GM18508 (cell line): ENCODE measurements around the gene SLC15A2.
"Not testable (repeated sequence)": the region's sequence is repeated elsewhere in the genome, so short reads cannot be mapped to it uniquely, and the experiment has no call there.

Experiments
- ATAC-seq: cut with Tn5 transposase; IDR thresholded peaks from one replicate; pipeline ENCODE4 v1.9.1; 2021; ENCODE audit warnings: moderate number of reproducible peaks; ENCODE audit not compliant: insufficient read depth, unreplicated experiment

The SLC15A2 gene

DNA sequence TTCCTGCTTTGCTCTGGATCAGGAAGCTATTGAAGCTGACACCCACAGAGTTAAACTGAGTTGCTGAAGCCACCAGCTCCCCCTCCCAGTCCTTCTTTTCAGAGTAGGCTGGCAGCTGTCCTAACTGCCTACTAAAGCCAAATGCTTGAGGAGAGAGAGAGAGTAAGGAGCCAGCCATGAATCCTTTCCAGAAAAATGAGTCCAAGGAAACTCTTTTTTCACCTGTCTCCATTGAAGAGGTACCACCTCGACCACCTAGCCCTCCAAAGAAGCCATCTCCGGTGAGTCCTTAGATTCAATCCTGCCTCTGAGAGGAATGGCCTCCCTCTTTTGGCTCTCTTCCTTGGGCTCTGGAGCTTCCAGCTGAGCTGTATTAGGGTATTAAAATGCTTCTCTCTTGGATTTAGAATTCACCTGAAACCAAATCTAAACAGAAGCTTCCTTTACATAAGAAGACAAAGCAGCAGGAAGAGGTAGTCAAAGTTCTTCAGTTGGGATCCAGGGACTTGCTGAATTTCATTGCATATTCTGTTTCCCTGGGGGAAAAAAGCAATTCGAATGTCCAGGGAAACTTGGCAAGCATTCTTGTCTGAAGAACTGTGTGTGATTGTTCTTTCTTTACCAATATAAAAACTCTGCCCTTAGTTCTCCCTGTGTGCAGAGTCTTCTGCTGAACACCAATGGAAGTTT lies at the start of gene SLC15A2:
SLC15A2 (plus strand) TSS at position 101 of the 690 bp plus-strand sequence; CDS start at position 177, 76 bp downstream.
- no peak for ATAC-seq

- no peak for ATAC-seq
These were observed 49.3 kb upstream of the SLC15A2 start for GRCh38 chr3:121844892-121845291.

- ATAC-seq = no peak
These were observed 41.9 kb upstream of the SLC15A2 start for GRCh38 chr3:121852256-121852655.

DNA sequence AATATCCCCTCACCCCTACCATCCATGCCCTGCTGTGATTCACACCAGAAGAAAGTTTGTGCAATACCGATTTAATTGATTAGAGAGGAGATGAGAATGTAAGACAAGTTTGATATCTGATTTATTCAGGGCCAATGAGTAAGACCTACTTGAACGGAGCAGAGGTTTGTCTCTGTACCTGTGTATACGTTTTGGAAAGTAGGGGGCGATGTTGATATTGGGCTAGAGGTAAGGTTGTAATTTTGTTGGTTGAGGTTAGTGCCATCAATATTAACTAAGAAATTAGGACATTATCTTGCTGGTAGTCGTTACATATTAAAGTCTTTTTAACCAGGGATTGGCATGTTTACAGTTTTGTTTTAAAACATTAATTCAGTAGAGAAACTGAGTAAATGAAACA lies 38.6 kb upstream of the SLC15A2 start:
- no peak for ATAC-seq

DNA sequence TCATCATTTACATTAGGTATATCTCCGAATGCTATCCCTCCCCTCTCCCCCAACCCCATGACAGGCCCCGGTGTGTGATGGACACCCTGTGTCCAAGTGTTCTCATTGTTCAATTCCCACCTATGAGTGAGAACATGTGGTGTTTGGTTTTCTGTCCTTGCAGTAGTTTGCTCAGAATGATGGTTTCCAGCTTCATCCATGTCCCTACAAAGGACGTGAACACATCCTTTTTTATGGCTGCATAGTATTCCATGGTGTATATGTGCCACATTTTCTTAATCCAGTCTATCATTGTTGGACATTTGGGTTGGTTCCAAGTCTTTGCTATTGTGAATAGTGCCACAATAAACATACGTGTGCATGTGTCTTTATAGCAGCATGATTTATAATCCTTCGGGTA lies 36.4 kb upstream of the SLC15A2 start:
- not testable (repeated sequence) for ATAC-seq

- not testable (repeated sequence) for ATAC-seq
These were observed 31.0 kb upstream of the SLC15A2 start for GRCh38 chr3:121863247-121863646.

- no peak for ATAC-seq
These were observed 30.4 kb upstream of the SLC15A2 start for GRCh38 chr3:121863801-121864200.

DNA sequence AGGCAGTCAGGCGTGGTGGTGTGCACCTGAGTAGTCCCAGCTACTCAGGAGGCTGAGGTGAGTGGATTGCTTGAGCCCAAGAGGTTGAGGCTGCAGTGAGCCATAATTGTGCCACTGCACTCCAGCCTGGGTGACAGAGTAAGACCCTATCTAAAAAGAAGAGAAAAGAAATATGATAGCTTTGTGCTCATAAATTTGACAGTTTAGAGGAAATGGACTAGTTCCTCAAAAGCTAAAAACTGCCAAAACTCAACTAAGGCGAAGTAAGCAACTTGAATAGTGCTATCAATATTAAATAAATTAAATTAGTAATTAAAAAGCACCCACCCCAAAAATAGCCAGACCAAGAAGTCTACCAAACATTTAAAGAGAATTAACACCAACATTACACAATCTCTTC lies 24.5 kb upstream of the SLC15A2 start:
- ATAC-seq = no peak

GRCh38 chr3:121870717-121871116 lies 23.5 kb upstream of the SLC15A2 start:
- no peak for ATAC-seq

DNA sequence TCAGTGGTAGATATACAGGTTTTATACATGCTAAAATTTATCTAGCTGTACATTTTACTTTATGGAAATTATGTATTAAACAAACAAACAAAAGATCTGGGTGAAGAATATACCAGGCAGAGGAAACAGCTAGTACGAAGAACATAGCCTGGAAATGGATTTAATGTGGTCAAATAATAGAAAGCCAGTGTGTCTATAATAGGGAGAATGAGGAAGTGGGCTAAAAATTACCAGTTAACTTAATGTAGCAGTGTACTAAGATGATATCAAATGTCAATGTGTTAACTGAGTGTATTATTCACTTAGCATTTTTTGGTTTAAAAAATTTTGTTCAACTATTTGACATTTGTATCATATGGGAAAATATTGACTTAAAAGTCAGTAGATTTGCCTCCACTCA lies 22.8 kb upstream of the SLC15A2 start:
- no peak for ATAC-seq

DNA sequence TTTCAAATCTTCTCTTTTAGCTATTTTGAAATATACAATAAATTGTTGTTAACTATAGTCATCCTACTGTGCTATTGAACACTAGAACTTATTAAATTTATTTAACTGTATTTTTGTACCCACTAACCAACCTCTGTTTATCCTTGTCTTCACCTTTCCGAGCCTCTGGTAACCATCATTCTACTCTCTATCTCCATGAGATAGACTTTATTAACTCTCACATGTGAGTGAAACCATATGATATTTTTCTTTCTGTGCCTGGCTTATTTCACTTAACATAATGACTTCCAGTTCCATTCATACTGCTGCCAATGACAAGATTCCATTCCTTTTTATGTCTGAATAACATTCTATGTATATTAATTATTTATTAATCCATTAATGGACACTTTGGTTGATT lies 15.8 kb upstream of the SLC15A2 start:
- no peak for ATAC-seq

GRCh38 chr3:121883507-121883906 lies 10.7 kb upstream of the SLC15A2 start:
- ATAC-seq = no peak

DNA sequence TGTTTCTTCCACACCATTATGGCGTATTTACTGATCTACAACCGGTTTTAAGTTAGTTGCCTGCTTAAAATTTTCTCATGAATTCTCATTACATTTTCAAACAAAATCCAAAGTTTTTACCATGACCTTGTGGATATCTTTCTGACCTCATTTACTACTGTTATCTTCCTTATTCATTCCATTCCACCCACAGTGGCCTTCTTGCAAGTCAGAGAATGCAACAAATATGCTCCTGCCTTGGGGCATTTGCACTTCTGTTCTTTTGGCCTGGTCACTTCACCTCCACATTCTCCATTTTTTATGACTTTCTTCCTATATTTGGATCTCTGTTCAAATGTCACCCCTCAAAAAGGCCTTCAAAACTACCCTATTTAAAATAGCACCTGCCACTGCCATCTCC lies 8.8 kb upstream of the SLC15A2 start:
- no peak for ATAC-seq

DNA sequence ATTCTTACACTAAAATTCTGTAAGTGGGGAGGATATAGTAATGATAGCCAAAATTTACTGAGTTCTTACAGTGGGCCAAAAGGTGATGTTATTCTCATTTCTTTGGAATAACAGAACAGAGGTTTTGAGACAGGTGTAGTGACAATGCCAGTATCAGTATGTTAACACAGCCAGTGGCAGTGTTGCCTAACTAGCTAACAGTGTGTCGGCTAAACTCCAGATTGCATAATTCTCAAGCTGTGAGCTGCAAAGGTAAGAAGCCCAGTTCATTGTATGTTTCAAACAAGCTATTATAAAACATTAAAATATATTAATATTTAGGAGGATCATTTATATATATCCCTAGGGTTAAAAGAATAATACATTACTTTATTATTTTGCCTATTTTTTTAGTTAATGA lies 920 bp downstream of the SLC15A2 start:
- no peak for ATAC-seq

GRCh38 chr3:121895736-121896135 lies 1.5 kb downstream of the SLC15A2 start:
- no peak for ATAC-seq

- ATAC-seq = no peak
These were observed 2.6 kb downstream of the SLC15A2 start for GRCh38 chr3:121896823-121897222.

GRCh38 chr3:121897296-121897695 lies 3.1 kb downstream of the SLC15A2 start:
- ATAC-seq = no peak

DNA sequence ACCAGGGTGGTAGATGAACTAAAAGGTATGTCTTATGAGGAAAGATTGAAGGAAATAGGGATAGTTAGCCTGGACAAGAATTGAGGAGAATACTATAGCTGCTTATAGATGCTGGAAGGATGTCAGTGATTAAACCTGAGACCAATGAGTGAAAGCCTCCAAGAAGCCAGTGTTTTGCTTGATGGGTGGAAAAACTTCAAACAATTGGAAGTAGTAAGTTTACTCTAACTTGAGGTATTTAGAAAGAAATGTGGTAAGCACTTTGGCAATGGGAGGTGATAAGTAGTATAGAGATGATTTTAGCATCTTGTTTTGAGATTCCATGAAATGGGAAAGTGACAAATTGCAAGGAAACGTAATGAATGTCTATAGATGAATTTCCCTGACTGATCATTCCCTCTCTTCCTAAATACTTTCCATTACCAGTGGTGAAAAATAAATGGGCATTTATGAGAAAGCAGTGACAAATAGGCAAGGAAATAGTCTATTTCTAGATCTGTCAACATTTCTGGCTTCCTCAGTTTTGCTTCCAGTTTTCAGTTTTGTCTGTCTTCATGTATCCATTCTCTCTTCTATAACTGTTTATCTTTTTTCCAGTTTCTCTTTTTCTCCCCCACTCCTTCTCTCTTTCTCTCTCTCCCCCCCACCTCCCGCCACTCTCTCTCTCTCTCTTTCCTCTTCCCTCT lies 19.2 kb downstream of the SLC15A2 start:
- no peak for ATAC-seq

DNA sequence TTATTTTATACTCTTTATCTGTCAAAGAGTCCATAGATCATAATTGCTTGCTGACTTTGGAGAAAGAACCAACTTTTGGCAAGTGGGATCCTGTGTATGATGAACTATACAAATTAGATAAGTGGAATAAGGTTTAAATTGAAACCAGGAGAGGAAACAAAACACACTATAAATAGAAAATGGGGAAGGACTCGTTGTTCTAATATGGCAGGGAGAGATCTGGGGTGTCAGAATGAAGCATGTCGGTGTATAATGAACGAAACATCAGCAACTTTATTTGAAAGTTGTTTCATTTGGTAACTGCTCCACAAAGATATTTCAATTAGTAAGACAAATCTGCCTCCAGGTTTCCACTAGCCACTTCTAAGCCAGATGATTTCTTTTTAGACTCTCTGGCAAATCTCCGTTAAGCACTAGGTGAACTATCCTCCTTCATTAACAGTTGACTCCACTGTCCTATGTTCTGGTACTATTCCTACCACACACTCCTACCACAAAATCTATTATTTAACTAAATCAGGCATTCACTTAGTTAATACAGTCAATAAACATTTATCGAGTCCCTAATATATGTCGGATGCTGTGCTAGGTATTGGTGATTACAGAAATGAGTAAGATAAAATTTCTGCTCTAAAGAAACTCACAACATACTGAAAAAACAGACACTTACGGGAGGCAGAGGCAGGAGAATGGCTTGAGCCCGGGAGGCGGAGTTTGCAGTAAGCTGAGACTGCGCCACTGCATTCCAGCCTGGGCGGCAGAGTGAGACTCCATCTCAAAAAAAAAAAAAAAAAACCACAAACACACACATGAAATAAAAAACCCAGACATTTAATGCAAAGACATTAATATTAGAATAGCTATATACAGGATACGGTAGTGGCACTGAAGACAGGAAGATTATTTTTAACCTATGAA lies 20.1 kb downstream of the SLC15A2 start:
- no peak for ATAC-seq

DNA sequence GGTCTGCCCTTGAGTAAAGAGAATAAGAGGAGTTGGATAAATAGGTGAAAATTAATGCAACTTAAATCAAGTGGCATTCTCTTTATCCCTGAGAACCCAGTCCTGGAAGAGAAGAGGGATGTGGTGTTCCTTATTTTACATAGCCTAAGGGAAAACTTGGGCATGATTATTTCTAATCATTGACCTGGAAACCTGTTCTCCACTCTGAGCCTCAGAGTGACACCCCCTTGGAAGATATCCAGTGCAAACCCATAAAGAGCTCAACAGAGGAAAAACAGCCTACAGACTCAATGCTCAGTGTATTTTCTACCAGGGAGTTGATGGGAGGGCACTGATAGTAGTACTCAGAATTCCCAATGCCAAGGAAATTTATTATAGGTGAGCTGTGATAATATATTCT lies 22.0 kb downstream of the SLC15A2 start:
- ATAC-seq = no peak
